BE2C (cell line): ENCODE results near the gene TMA7.
"Not testable (repeated sequence)": the region's sequence is repeated elsewhere in the genome, so short reads cannot be mapped to it uniquely, and the experiment has no call there.

Source experiments
- DNase-seq: peaks from one replicate; pipeline ENCODE4 v3.0.0-alpha.2; 2020
- H3K27me3 ChIP-seq: fragments of 250-450 bp; sonication (Bioruptor Pico); 2 replicates; pipeline ENCODE4 v1.5.1; 2020; ENCODE audit warnings: mild to moderate bottlenecking
- H3K36me3 ChIP-seq: fragments of 250-450 bp; sonication (Bioruptor Pico); 2 replicates; pipeline ENCODE4 v1.5.1; 2020; ENCODE audit warnings: mild to moderate bottlenecking
- H3K4me1 ChIP-seq: fragments of 250-450 bp; sonication (Bioruptor Pico); 2 replicates; pipeline ENCODE4 v1.5.1; 2020
- H3K4me3 ChIP-seq: 2 replicates; pipeline ENCODE4 v1.5.1; 2011; ENCODE audit warnings: low read depth, low read length
- H3K9me3 ChIP-seq: fragments of 250-450 bp; sonication (Bioruptor Pico); 2 replicates; pipeline ENCODE4 v1.5.1; 2020
- CTCF ChIP-seq: IDR thresholded peaks from 2 replicates; pipeline ENCODE4 v1.5.1; 2012; ENCODE audit warnings: mild to moderate bottlenecking, low read depth, low read length

The TMA7 gene

GRCh38 chr3:48459773-48460516, 19.9 kb downstream of the TMA7 start:
- no peaks in the 10 kb centered on the region; the same call in 1 of the 2 replicates for H3K4me1 ChIP-seq
- peaks cover 6% of the 10 kb centered on the region for H3K36me3 ChIP-seq
- no peak overlapping the region for H3K4me3 ChIP-seq
- no peaks in the 10 kb centered on the region for H3K27me3 ChIP-seq
- no peaks in the 10 kb centered on the region for H3K9me3 ChIP-seq
- DNase-seq: no peak
- no peak for TF ChIP-seq CTCF

- no peak for DNase-seq
- Histone ChIP-seq H3K36me3 (peaks cover 6% of the 10 kb centered on the region), H3K4me1 (peaks cover 3% of the 10 kb centered on the region), H3K4me3 (no peak overlapping the region), H3K27me3 (no peaks in the 10 kb centered on the region), H3K9me3 (no peaks in the 10 kb centered on the region)
- TF ChIP-seq CTCF: no peak
Observed at GRCh38 chr3:48460517-48460902, 20.5 kb downstream of the TMA7 start.

GRCh38 chr3:48461767-48462166, 21.7 kb downstream of the TMA7 start:
- not testable (repeated sequence) for H3K9me3 ChIP-seq, DNase-seq, H3K36me3 ChIP-seq, H3K27me3 ChIP-seq, H3K4me3 ChIP-seq, H3K4me1 ChIP-seq

DNA sequence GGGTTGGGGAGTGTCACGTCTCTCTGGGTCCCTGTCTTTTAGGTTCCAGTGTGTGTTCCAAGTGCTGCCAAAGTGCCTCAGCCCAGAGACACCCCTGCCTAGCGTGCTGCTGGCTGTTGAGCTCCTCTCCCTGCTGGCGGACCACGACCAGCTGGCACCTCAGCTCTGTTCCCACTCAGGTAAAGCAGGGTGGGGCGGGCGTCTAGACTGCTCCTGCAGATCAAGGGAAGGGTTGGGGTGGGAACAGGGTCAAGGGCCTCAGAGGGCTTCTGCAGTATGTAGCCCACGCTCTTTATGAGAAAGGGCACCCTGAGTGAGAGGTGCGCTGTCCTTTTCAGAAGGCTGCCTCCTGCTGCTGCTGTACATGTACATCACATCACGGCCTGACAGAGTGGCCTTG, 23.6 kb downstream of the TMA7 start:
- TF ChIP-seq CTCF: no peak
- peaks cover 12% of the 10 kb centered on the region for H3K36me3 ChIP-seq
- no peak for DNase-seq

GRCh38 chr3:48464713-48465221, 24.7 kb downstream of the TMA7 start:
- Histone ChIP-seq H3K9me3 (no peaks in the 10 kb centered on the region), H3K4me3 (no peak overlapping the region), H3K36me3 (peaks cover 8% of the 10 kb centered on the region; the same call in 1 of the 2 replicates), H3K4me1 (peaks cover 3% of the 10 kb centered on the region), H3K27me3 (no peaks in the 10 kb centered on the region)
- DNase-seq: no peak
- no peak for TF ChIP-seq CTCF

More for the DNA sequence above, 23.6 kb downstream of the TMA7 start:
- peaks cover 3% of the 10 kb centered on the region for H3K4me1 ChIP-seq
- H3K9me3 ChIP-seq: no peaks in the 10 kb centered on the region
- no peaks in the 10 kb centered on the region for H3K27me3 ChIP-seq
- H3K4me3 ChIP-seq: no peak overlapping the region

GRCh38 chr3:48465237-48465530, 25.1 kb downstream of the TMA7 start:
- Histone ChIP-seq H3K36me3 (peaks cover 8% of the 10 kb centered on the region; the same call in 1 of the 2 replicates), H3K27me3 (no peaks in the 10 kb centered on the region), H3K9me3 (no peaks in the 10 kb centered on the region), H3K4me3 (no peak overlapping the region), H3K4me1 (peaks cover 3% of the 10 kb centered on the region)
- no peak for DNase-seq
- no peak for TF ChIP-seq CTCF
